HG03457 (cell line): ENCODE measurements around the gene LCN10.
"Not testable (repeated sequence)": the region's sequence is repeated elsewhere in the genome, so short reads cannot be mapped to it uniquely, and the experiment has no call there.

ENCODE experiments used
- ATAC-seq: cut with Tn5 transposase; IDR thresholded peaks from one replicate; pipeline ENCODE4 v1.9.1; 2021; ENCODE audit warnings: moderate number of reproducible peaks; ENCODE audit not compliant: unreplicated experiment

Gene LCN10

DNA sequence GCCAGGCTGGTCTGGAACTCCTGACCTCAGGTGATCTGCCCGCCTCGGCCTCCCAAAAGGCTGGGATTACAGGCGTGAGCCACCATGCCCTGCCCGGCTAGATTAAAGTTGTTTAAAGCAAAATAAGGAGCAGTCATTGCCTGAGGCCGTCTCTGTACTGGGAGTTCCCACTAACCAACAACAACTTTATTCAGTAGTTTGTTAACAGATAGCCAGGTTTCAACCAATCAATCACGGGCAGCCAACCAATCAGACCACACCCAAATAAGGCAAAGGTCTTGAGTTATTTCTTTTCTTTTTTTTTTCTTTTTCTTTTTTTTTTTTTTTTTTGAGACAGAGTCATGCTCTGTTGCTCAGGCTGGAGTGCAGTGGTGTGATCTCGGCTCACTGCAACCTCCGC, 38.0 kb downstream of the LCN10 start:
- ATAC-seq: not testable (repeated sequence)

DNA sequence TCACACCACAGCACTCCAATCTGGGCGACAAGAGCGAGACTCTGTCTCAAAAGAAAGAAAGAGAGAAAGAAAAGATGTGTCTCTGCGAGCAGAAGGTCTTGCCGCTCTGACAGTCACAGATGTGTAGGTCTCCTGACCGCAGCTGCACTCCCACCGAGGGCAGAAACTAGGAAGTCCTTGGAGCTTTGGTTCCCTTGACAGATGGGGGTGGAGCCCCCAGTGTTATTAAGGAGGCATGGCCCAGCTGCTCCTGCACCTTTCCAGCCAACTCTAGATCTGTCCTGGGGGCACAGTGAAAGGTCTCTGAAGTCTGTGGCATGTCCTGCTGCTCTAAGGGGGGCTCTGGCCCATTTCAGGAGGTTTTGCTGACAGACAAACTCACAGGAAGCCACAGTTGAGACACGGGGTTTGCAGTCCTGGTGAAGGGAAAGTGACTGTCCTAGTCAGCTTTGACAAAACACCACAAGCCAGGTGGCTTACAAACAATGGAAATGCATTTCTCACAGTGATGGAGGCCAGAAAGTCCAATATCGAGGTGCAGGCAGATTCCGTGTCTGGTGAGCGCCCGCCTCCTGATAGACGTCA, 39.4 kb downstream of the LCN10 start:
- no peak for ATAC-seq

DNA sequence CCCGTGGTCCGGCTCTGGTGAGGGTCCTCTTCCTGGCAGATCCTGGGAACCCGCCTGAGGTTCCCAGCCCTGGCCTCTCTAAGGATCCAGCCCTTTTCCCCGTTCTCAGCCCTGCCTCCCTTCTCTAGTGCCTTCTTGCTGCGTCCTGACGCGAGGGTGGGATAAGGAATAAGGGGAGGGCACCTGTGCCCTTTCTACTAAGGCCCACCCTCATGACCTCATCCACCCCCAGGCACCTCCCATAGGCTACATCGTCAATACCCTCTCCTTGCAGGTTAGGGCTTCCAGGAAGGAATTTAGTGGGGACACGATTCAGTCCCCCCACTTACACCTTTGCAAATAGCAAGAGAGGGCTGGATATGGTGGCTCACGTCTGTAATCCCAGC, 41.1 kb downstream of the LCN10 start:
- ATAC-seq: no peak

DNA sequence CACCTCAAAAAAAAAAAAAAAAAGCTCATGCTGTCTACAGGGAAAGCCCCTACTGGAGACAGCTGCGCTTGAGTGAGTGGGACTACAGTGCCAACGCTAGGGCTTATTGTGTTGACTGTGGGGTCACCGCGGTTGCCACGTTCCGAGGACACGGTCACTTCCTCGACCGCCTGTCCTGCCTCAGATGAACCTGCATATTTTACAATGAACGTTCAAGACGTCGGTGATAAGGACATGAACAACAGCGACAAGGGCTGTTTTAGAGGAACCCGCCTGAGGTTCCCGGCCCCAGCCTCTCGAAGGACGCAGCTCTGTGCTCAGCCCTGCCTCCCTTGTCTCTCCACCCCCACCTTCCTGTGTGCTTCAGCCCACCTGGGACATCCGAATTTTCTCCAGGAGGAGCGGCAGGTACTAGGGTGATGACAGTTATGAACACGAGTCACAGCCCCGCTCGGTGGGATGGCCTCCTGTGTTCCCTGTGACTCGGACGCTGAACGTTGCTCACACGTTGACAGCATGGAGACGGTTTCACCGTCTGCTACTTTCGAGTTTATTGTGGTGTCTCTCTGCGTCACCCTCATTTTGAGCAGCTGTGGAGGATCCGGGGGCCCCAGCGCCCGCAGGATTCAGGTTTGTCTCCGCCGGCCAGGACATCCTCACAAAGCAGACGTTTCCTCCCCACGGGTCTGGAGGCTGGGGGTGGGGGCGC, 41.6 kb downstream of the LCN10 start:
- no peak for ATAC-seq

DNA sequence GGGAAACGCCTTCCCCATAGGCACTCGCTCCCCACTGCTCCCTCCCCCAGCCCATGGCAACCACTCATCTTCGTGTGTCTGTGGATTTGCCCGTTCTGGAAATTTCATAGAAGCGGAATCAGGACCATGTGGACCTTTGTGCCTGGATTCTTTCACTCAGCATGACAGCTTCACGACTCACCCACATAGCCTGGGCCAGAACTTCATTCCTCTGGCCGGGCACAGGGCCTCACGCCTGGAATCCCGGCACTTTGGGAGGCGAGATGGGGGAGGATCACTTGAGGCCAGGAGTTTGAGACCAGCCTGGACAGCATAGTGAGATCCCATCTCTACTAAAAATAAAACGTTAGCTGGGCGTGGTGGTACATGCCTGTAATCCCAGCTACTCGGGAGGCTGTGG, 42.4 kb downstream of the LCN10 start:
- no peak for ATAC-seq

DNA sequence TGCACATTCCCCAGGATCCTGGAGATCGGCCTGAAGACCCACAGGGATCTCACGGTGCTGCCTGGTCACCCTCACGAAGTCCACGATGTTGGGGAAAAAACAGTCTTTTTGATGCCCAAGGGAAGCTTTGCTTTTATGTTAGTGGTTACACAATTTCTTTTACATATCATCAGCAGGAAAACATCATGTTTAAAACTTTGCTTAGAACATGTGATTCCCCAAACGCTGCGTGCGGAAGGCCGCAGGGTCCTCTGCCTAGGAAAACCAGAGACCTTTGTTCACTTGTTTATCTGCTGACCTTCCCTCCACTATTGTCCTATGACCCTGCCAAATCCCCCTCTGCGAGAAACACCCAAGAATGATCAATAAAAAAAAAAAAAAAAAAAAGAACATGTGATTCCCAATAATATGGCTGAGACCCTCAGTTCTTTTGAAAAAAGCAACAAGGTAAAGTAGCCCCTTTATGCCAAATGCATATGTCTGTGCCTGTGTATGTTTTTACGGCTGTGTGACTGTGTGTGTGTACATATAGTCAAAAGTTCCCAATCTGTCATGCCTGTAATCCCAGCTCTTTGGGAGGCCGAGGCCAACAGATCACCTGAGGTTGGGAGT, 44.0 kb downstream of the LCN10 start:
- no peak for ATAC-seq

DNA sequence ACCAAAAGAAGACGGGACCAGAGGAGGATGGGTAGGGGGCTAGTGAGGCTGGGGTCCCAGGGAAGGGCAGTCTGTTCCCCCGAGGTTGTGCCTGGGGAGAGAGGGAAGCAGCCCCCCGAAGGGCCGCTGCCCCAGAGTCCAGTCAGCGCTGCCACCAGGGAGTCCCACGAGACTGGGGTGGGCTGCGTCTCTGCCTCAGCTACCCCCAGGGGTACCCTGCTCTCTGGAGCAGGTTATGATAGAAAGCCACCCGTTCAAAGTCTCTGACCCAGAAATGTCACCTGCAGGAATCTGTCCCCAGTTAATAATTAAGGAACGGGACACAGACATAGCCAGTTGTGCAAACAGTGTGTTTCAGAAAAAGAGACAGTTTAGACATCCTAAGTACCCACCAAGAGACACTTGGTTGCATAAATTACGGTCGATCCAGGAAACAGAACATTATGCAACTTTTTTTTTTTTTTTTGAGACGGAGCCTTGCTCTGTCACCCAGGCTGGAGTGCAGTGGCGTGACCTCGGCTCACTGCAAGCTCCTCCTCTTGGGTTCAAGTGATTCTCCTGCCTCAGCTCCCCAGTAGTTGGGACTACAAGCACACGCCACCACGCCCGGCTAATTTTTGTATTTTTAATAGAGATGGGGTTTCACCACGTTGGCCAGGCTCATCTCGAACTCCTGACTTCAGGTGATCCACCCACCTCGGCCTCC, 44.8 kb downstream of the LCN10 start:
- no peak for ATAC-seq

DNA sequence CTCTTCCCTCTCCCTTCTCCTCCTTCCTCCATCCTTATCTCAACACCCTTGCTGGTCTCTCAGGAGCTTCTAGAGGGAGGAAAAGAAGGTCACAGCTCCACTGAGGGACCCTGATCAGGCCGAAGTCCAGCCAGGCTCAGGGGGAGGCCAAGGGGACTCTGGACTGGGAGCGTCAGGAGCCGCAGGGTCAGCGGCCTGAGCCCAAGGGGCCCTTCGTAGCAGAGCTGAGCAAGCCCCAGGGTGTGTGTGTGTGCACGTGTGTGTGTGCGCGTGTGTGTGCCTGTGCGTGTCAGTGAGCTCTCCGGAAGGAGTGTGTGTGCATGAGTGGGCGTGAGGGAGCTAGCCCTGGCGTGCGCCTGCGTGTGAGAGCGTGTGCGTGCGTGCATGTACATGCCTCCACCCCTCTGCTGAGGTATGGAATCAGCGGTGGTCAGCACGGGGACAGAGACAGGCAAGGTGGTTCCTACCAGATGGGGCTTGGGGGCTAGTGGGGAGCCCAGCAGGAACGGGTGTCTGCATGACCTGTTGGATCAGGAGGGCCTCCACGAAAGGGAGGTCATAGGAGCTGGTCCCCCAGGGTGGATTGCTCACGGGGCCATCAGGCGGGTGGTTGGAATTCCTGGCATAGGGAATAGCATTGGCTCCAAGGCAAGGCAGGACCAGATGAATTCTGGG, 45.5 kb downstream of the LCN10 start:
- ATAC-seq: no peak

DNA sequence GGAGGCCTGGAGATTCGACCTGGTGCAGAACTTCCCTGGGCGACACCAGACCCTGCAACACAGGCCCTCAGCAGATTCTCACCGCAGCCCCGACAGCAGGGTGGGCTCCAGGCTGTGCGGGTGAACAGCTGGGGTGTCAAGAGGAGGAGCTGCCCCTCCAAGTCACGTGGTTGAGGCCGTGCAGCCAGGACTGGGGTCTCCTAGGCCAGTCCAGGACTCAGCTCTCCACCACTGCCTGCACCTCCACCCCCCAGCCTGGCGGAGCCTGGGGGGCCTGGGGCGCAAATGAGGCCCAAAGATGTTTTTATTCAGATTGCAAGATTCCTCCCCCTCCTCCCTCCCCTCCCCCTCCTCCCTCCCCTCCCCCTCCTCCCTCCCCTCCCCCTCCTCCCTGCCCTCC, 46.2 kb downstream of the LCN10 start:
- ATAC-seq: no peak

DNA sequence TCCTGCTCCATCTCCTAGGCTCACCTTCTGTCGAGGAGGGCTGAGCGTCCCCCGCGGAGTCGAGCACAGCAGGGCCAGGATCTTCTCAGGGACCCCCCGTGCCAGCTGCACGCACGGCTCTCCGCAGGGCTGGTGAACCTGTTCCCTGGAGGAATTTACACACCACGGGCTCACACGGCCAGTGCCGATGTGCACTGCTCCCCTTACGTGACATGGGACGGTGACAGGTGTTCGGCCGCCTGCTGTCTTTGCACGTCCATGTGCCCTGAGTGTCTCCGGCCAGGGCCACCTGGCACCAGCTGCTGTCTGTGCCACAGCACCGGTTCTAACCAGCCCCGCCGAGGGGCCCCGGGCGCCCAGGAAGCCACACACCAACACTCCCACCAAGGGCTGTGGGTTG, 46.8 kb downstream of the LCN10 start:
- no peak for ATAC-seq

DNA sequence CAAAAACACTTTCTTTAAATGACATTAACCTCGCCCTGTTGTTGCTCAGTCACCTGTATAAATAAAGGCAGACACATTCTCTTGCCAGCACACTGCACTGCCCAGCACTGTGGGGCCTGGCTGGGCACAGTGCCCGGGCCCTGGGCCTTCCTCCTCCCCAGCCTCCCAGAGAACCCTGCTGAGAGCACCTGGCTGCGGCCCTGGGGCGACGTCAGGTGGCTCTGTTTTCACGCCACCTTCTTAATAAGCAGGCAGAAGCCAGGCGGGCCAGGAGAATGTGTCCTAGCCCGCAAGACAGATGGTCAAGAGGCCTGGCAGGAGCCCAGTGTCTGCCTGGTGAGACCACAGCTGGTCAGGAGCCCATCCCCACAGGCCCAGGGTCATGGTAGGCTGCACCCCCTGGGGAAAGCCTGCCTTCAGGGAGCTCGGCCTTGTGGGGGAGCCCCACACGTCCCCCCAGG, 47.3 kb downstream of the LCN10 start:
- ATAC-seq: no peak

DNA sequence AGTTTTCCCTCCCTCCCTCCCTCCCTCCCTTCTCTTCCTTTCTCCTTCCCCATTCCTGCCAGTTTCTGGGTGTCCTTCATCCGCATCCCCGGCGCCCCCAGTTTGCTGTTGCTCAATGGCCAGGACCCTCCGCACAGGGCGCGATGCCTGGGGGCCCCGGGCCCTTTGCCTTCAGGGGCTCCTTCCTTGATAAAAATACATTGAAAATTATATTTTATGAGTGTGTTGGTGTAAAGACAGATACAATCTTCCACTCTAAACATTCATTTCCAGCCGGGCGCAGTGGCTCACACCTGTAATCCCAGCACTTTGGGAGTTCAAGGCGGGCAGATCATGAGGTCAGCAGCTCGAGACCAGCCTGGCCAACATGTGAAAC, 47.9 kb downstream of the LCN10 start:
- ATAC-seq: no peak

DNA sequence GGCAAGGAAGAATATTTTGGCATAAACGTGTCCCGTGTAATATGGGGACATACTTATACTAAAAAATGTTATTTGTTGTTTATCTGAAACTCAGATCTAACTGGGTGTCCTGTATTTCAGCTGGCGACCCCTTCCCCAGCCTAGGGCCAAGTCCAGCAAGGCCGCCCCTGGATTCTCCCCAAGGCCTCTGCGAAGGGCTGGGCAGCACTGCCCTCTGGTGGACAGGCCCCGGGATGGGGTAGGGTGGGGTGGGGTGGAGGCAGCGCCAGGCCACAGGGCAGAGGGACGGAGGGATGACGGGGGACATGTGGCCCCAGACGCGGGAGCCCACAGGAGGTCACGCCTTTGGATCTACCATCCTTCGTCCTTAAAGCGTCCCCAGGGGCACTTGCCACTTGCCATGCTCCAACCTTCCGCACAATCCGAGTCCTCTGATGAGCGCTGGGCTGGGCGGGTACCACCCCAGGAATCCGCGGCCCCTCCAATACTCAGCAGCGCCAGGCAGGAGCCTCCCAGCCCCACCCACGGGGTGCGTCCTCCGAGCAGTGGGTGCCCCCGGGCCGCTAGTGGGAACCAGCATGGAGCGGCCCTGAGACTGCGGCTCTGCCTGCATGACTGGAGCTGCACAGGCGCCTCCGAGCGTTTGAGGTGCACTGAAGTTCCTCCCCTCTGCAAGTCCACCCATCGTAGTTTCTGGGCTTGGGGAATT, 48.4 kb downstream of the LCN10 start:
- no peak for ATAC-seq

DNA sequence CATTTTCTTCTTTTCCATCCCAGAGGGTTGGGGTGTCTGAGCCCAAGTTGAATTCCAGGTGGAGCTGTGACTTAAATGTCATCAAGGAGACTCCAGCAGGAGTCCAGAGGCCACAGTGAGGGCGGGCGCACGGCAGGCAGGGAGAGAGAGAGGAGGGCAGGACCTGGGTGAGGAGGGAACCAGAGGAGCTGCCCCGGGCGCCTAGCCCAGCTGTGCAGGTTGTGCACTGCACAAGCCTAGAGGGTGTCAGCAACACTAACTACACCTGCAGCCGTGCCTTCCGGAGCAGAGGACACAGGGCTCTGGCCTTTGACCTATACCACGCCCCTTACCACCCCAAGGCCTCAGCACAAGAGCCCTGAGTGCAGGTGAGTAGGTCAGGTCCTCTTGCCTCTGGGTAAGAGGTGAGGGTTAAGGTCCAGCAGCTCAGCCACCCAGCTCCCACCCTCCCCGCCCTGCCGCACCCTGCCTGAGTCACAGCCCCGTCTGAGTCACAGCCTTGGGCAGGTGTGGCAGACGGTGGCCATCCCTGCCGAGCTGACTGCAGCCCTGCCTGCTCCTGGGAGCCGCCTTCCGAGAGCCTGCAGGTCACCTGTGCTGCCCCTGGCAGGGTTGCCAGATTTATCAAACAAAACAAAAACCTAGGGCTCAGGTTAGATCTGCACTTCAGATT, 49.1 kb downstream of the LCN10 start:
- no peak for ATAC-seq

DNA sequence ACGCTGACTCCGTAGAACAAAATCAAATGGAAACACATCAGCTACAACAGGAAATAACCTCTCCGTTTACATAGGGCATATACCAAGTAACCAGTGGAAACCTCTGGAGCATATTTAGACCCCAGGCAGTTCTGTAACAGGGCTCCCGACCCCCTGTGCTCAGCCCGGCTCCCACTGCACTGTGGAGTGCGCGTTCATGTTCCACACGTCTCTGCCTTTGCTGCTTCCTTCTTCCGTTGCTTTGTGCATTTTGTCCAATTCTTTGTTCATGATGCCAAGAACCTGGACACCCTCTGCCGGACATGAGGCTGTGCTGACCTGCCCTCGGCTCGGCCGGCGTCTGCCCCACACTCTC, 49.6 kb downstream of the LCN10 start:
- ATAC-seq: no peak

DNA sequence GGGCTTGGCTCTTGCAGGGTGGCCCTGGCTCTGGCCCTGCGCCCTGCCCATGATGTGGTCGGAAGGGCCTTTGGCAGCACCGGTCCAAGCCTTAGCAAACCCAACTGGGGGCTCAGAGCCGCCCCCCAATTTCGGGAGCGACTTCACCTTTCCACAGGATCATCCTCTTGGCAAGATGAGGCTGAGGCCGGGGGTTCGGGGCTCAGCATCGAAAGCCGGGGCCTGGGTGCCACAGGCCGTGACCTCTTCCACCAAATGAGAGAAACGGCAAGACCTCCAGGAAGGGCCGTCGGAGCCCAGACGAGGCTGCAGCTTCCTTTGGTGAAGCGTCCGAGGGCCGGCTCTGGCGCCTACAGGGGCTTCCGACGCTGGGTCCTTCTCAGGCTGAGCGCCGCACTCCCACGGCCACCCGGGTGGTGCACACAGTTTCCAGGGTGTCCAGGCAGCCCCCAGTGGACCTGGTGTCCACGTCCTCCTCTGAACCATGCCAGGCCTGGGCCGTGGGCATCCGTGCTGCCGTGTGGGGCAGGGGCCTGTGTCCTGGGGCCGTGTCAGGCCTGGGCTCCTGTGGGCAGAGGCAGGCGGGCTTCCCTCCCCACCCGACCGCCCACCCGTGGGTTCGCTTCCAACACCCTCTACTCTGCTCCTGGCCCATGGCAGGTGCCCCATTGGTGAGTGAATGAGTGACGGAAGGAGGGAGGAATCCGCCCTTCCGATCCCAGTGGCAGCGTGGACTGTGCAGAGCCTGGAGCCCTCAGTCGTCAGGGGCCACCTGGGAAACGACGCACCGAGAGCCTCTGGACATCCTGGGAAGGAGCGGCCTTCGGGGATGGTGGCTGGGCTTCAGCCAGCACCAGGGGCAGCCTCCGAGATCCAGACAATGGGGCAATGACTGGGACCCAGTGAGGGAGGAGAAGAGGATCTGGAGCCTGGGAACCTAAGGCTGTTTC, 50.3 kb downstream of the LCN10 start:
- ATAC-seq: no peak

DNA sequence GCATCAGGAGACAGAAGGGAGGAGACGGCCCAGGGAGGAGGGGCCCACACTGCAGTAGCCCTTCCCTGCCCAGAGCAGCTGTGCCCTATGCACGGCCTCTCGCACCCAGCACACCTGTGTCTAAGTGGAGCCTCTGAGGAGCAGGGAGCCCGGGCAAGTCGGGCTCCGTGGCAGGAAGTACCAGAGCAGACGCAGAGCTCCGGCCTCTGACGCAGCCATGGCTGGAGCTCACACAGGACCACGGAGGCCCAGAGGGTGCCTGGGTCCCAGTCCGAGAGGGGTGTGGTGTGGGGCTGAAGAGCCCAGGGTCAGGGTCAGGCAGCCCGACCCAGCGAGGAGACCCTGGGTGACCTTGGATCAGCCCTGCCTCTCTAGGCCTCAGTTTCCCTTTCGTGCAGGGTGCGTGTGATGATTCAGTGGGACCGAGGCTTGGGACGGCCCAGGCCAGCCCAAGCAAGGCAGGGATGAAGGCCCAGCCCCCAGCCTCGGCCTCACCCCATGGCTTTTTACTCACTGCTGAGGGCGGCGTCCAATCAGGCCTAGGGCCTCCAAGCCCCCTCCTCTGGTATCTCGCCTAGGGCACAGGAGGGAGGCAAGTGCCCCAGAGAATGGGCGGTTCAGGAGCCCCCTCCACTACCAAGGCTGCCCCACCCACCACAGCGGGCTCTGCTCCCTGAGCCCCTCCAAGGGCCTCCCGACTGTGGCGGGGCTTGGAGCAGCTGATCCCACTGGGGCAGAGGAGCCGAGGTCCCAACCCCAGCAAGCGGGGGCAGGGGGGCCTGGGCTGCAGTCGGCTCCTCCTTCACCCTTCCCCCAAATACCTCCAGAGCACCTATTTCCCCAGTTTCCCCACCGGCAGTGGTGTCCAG, 51.2 kb downstream of the LCN10 start:
- no peak for ATAC-seq

DNA sequence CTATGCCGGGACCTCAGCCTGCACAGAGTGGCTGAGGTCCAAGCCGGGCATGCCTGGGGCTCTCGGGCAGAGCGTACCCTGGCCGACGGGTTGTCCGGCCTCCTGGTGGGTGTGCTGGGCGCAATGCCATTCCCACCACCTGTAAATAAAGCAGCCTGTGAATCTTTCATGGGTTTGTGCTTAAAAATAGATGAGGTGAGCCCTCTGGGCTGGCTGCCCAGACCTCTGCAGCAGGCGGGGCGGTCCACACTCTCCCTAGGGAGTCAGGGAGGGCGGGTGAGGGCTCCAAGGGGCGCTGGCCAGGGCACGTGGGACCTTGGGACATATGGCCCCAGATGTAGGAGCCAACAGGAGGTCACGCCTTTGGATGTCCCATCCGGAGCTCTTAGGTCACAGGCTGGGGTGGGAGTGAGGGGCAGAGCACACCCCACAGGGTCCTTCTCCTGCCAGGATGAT, 51.9 kb downstream of the LCN10 start:
- no peak for ATAC-seq
